DND-41 (cell line): ENCODE results near the gene ECSIT.
A peak's percentile ranks its signal among the peaks of the same experiment; 100 is the strongest.
"Not testable (repeated sequence)": the region's sequence is repeated elsewhere in the genome, so short reads cannot be mapped to it uniquely, and the experiment has no call there.

Source experiments
- ATAC-seq: fragments of 200-7000 bp; cut with Tn5 transposase; 3 replicates; pipeline ENCODE4 v1.9.1; 2021; ENCODE audit warnings: low read depth; ENCODE audit not compliant: insufficient read depth
- DNase-seq: peaks from one replicate; pipeline ENCODE4 v3.0.0-alpha.2; 2020
- H2AFZ ChIP-seq: 2 replicates; pipeline ENCODE4 v1.6.0; 2012; ENCODE audit warnings: low read depth, low read length
- H3K27ac ChIP-seq: 2 replicates; pipeline ENCODE4 v1.5.1; 2012; ENCODE audit warnings: low read length, inconsistent platforms
- H3K27me3 ChIP-seq: fragments of 200-600 bp; sonication (generic); 2 replicates; pipeline ENCODE4 v1.6.0; 2012; ENCODE audit warnings: low read length, mild to moderate bottlenecking, inconsistent platforms; ENCODE audit not compliant: insufficient read depth, poor library complexity
- H3K36me3 ChIP-seq: 2 replicates; pipeline ENCODE4 v1.5.1; 2012; ENCODE audit warnings: low read length, inconsistent platforms; ENCODE audit not compliant: insufficient read depth
- H3K4me1 ChIP-seq: 2 replicates; pipeline ENCODE4 v1.5.1; 2012; ENCODE audit warnings: mild to moderate bottlenecking, low read length; ENCODE audit not compliant: insufficient read depth
- H3K4me2 ChIP-seq: 2 replicates; pipeline ENCODE4 v1.6.0; 2012; ENCODE audit warnings: mild to moderate bottlenecking, moderate library complexity, low read length, inconsistent platforms; ENCODE audit not compliant: insufficient read depth
- H3K4me3 ChIP-seq, 2 experiments: fragments of 200-600 bp in 1 of 2; shearing (Covaris generic) in 1 of 2; 2 replicates each; pipeline ENCODE4 v1.5.1; 2012 to 2016; ENCODE audit warnings: inconsistent platforms in 2 of 2, low read length in 2 of 2, mild to moderate bottlenecking in 2 of 2, low read depth in 1 of 2, moderate library complexity in 1 of 2
- H3K79me2 ChIP-seq: 2 replicates; pipeline ENCODE4 v1.6.0; 2012; ENCODE audit warnings: low read length, inconsistent platforms; ENCODE audit not compliant: insufficient read depth
- H3K9ac ChIP-seq: 2 replicates; pipeline ENCODE4 v1.6.0; 2012; ENCODE audit warnings: low read depth, mild to moderate bottlenecking, inconsistent platforms, low read length, moderate library complexity
- H3K9me3 ChIP-seq: 2 replicates; pipeline ENCODE4 v1.5.1; 2012; ENCODE audit warnings: low read length, moderate library complexity, mild to moderate bottlenecking, inconsistent platforms; ENCODE audit not compliant: insufficient read depth, severe bottlenecking
- H4K20me1 ChIP-seq: 2 replicates; pipeline ENCODE4 v1.6.0; 2012; ENCODE audit warnings: low read length; ENCODE audit not compliant: insufficient read depth
- CTCF ChIP-seq: IDR thresholded peaks from 2 replicates; pipeline ENCODE4 v1.5.1; 2012; ENCODE audit warnings: borderline replicate concordance, low read length, moderate library complexity, mild to moderate bottlenecking; ENCODE audit not compliant: poor library complexity, severe bottlenecking; ENCODE audit errors: extremely low read depth
- EZH2 ChIP-seq: IDR thresholded peaks from 3 replicates; pipeline ENCODE4 v1.6.1; 2012; ENCODE audit warnings: borderline replicate concordance, low read depth, mild to moderate bottlenecking, moderate library complexity, low read length, inconsistent platforms; ENCODE audit not compliant: severe bottlenecking

ECSIT gene

GRCh38 chr19:11461453-11461852 lies 67.5 kb downstream of the ECSIT start:
- Histone ChIP-seq H3K27me3 (no peaks in the 10 kb centered on the region), H3K36me3 (no peaks in the 10 kb centered on the region), H3K9ac (no peak overlapping the region), H3K4me1 (no peaks in the 10 kb centered on the region), H2AFZ (no peak overlapping the region), H3K9me3 (no peaks in the 10 kb centered on the region), H3K4me3 (no peak overlapping the region), H3K79me2 (no peaks in the 10 kb centered on the region), H4K20me1 (no peaks in the 10 kb centered on the region; the same call in 1 of the 2 replicates), H3K27ac (no peak overlapping the region), H3K4me2 (no peak overlapping the region)
- DNase-seq, result no peak
- ATAC-seq, result no peak
- TF ChIP-seq EZH2 (no peak), CTCF (no peak)

- no peak overlapping the region for H3K9ac ChIP-seq
- ATAC-seq (no peak), DNase-seq (peak; percentile 26)
- H4K20me1 ChIP-seq, result no peaks in the 10 kb centered on the region; the same call in 1 of the 2 replicates
- H3K27me3 ChIP-seq, result no peaks in the 10 kb centered on the region
- no peaks in the 10 kb centered on the region for H3K4me1 ChIP-seq
- H3K4me2 ChIP-seq, result no peak overlapping the region
- no peaks in the 10 kb centered on the region for H3K36me3 ChIP-seq
- no peak overlapping the region for H2AFZ ChIP-seq
- TF ChIP-seq CTCF (peak; percentile 46), EZH2 (no peak)
- no peak overlapping the region for H3K4me3 ChIP-seq
- H3K27ac ChIP-seq, result no peak overlapping the region
- no peaks in the 10 kb centered on the region for H3K79me2 ChIP-seq
- no peaks in the 10 kb centered on the region for H3K9me3 ChIP-seq
Observed at GRCh38 chr19:11460207-11460606, 68.7 kb downstream of the ECSIT start.

- ATAC-seq, H3K4me3 ChIP-seq, H2AFZ ChIP-seq, H3K36me3 ChIP-seq, H3K9me3 ChIP-seq, H4K20me1 ChIP-seq, H3K4me2 ChIP-seq, DNase-seq, H3K27ac ChIP-seq, H3K9ac ChIP-seq, H3K4me1 ChIP-seq, H3K79me2 ChIP-seq, H3K27me3 ChIP-seq: not testable (repeated sequence)
Observed at GRCh38 chr19:11458912-11459311, 70.0 kb downstream of the ECSIT start.

GRCh38 chr19:11458236-11458900 lies 70.6 kb downstream of the ECSIT start:
- no peak overlapping the region for H3K4me3 ChIP-seq
- TF ChIP-seq CTCF, result no peak
- no peak for TF ChIP-seq EZH2
- no peak overlapping the region for H3K27ac ChIP-seq
- H3K4me1 ChIP-seq, result no peaks in the 10 kb centered on the region
- H3K79me2 ChIP-seq, result no peaks in the 10 kb centered on the region
- H3K4me2 ChIP-seq, result no peak overlapping the region
- H4K20me1 ChIP-seq, result no peaks in the 10 kb centered on the region; the same call in 1 of the 2 replicates
- no peak overlapping the region for H3K9ac ChIP-seq
- no peak overlapping the region for H2AFZ ChIP-seq
- ATAC-seq, result no peak
- no peak for DNase-seq
- no peaks in the 10 kb centered on the region for H3K9me3 ChIP-seq
- H3K27me3 ChIP-seq, result no peaks in the 10 kb centered on the region
- no peaks in the 10 kb centered on the region for H3K36me3 ChIP-seq
